CD4-positive, CD25-positive, alpha-beta regulatory T cell (primary cell): ENCODE measurements around the gene PRSS57. TPM values are rescaled to one million over a fixed set of nuclear protein-coding genes. Genes with fewer than 3 reads are reported as not detected.

Experiments
- ATAC-seq, 2 donors: fragments of 150-1000 bp; cut with Tn5 transposase; one replicate each; pipeline ENCODE4 v1.10.0; 2021; ENCODE audit warnings: low read depth in 2 of 2, moderate number of reproducible peaks in 2 of 2, moderate library complexity in 1 of 2
- DNase-seq, 3 donors: peaks; one replicate each; pipeline versions ENCODE4 v3.0.0 to v3.0.0-alpha.2; 2012 to 2022; ENCODE audit warnings: mixed read lengths in 1 of 3
- H3K27ac ChIP-seq: one replicate; pipeline ENCODE4 v1.7.0; 2013; ENCODE audit warnings: mild to moderate bottlenecking, low read length; ENCODE audit not compliant: insufficient read depth, poor library complexity, severe bottlenecking
- H3K27me3 ChIP-seq: one replicate; pipeline ENCODE4 v1.7.0; 2013; ENCODE audit warnings: low read length; ENCODE audit not compliant: control insufficient read depth, insufficient read depth
- H3K36me3 ChIP-seq: one replicate; pipeline ENCODE4 v1.7.0; 2013; ENCODE audit warnings: mild to moderate bottlenecking, low read length, moderate library complexity; ENCODE audit not compliant: control insufficient read depth, insufficient read depth
- H3K4me1 ChIP-seq: 2 replicates; pipeline ENCODE4 v1.7.0; 2013; ENCODE audit warnings: mild to moderate bottlenecking, low read length; ENCODE audit not compliant: insufficient read depth, control insufficient read depth, poor library complexity, severe bottlenecking
- H3K4me3 ChIP-seq: one replicate; pipeline ENCODE4 v1.7.0; 2013; ENCODE audit warnings: low read depth, mild to moderate bottlenecking, low read length, moderate library complexity
- H3K9me3 ChIP-seq, 2 experiments: 1 replicate in 1 of 2; 2 replicates in 1 of 2; pipeline ENCODE4 v1.7.0; 2013; ENCODE audit warnings: low read length in 2 of 2, mild to moderate bottlenecking in 1 of 2, moderate library complexity in 1 of 2; ENCODE audit not compliant: control insufficient read depth in 2 of 2
- H3K27ac Mint-ChIP-seq, 3 donors: one replicate each; pipeline ENCODE4 v1.8.0; 2020 to 2022; ENCODE audit warnings: mild to moderate bottlenecking in 3 of 3, mixed read lengths in 3 of 3, moderate library complexity in 2 of 3
- H3K27me3 Mint-ChIP-seq: one replicate; pipeline ENCODE4 v1.8.0; 2022; ENCODE audit warnings: mild to moderate bottlenecking, mixed read lengths
- H3K36me3 Mint-ChIP-seq: one replicate; pipeline ENCODE4 v1.8.0; 2020; ENCODE audit warnings: mixed read lengths
- H3K4me1 Mint-ChIP-seq, 4 donors: one replicate each; pipeline ENCODE4 v1.8.0; 2020 to 2022; ENCODE audit warnings: mixed read lengths in 4 of 4, mild to moderate bottlenecking in 1 of 4
- H3K4me3 Mint-ChIP-seq, 4 donors: one replicate each; pipeline ENCODE4 v1.8.0; 2020 to 2022; ENCODE audit warnings: mild to moderate bottlenecking in 4 of 4, mixed read lengths in 4 of 4, moderate library complexity in 3 of 4
- H3K9me3 Mint-ChIP-seq, 7 donors: one replicate each; pipeline ENCODE4 v1.8.0; 2020 to 2022; ENCODE audit warnings: mixed read lengths in 7 of 7, mild to moderate bottlenecking in 3 of 7, moderate library complexity in 2 of 7
- polyA plus RNA-seq, 4 donors: library from polyadenylated mRNA; unstranded; fragments of 300-500 nt; fragmentation: Illumina TruSeq; gene quantifications; one replicate each; pipeline ENCODE4 v1.2.3, GENCODE V29; 2021
- total RNA-seq: library from RNA; stranded (reverse); gene quantifications from one replicate; pipeline ENCODE4 v1.2.3, GENCODE V29; 2022

PRSS57 gene
- total and polyA plus RNA-seq, 5 donors from 2014 or later, result 3.3 TPM; not detected in 4

GRCh38 chr19:660793-661426 is 34.3 kb downstream of the PRSS57 start:
- H3K9me3 ChIP-seq, result no peaks in the 10 kb centered on the region
- Mint-ChIP-seq H3K4me1 (peaks cover 0 to 63% (median 17%) of the 10 kb centered on the region in 4 donors), H3K36me3 (no peaks in the 10 kb centered on the region), H3K9me3 (no peaks in the 10 kb centered on the region), H3K27ac (peak overlapping the region; percentile 95 to 98 (median 98)), H3K27me3 (peaks cover 25% of the 10 kb centered on the region), H3K4me3 (peak overlapping the region; percentile 95 to 99 (median 98))
- no peak for ATAC-seq
- H3K4me3 ChIP-seq, result peak overlapping the region; percentile 78
- H3K27me3 ChIP-seq, result no peaks in the 10 kb centered on the region
- H3K36me3 ChIP-seq, result peaks cover 4% of the 10 kb centered on the region
- H3K27ac ChIP-seq, result peak overlapping the region; percentile 92
- no peak for DNase-seq
- H3K4me1 ChIP-seq, result peaks cover 73% of the 10 kb centered on the region

GRCh38 chr19:658916-659839 is 36.1 kb downstream of the PRSS57 start:
- peaks cover 9% of the 10 kb centered on the region for H3K36me3 Mint-ChIP-seq
- peaks cover 13% of the 10 kb centered on the region for H3K36me3 ChIP-seq
- H3K27ac Mint-ChIP-seq, result peak overlapping the region; percentile 95 to 98 (median 98)
- H3K27me3 Mint-ChIP-seq, result peaks cover 17% of the 10 kb centered on the region
- H3K27ac ChIP-seq, result peak overlapping the region; percentile 92
- H3K9me3 ChIP-seq, result no peaks in the 10 kb centered on the region
- peaks cover 77% of the 10 kb centered on the region for H3K4me1 ChIP-seq
- H3K4me3 Mint-ChIP-seq, result peak overlapping the region; percentile 95 to 99 (median 98)
- DNase-seq, result peak in 1 of 3 donors; percentile 57
- H3K9me3 Mint-ChIP-seq, result no peaks in the 10 kb centered on the region
- H3K27me3 ChIP-seq, result no peaks in the 10 kb centered on the region
- peak overlapping the region; percentile 44 for H3K4me3 ChIP-seq
- H3K4me1 Mint-ChIP-seq, result peaks cover 0 to 70% (median 17%) of the 10 kb centered on the region in 4 donors
- no peak for ATAC-seq

GRCh38 chr19:658059-658839 is 37.0 kb downstream of the PRSS57 start:
- Mint-ChIP-seq H3K4me1 (peaks cover 0 to 67% (median 17%) of the 10 kb centered on the region in 4 donors), H3K4me3 (peak overlapping the region in 3 of 4 donors; percentile 21 to 57 (median 55)), H3K9me3 (no peaks in the 10 kb centered on the region), H3K36me3 (peaks cover 9% of the 10 kb centered on the region), H3K27me3 (peaks cover 13% of the 10 kb centered on the region), H3K27ac (no peak overlapping the region)
- H3K27me3 ChIP-seq, result no peaks in the 10 kb centered on the region
- no peaks in the 10 kb centered on the region for H3K9me3 ChIP-seq
- peaks cover 19% of the 10 kb centered on the region for H3K36me3 ChIP-seq
- no peak for DNase-seq
- peaks cover 69% of the 10 kb centered on the region for H3K4me1 ChIP-seq
- no peak for ATAC-seq
- H3K4me3 ChIP-seq, result no peak overlapping the region
- peak overlapping the region; percentile 92 for H3K27ac ChIP-seq

GRCh38 chr19:657611-658010 is 37.6 kb downstream of the PRSS57 start:
- DNase-seq (no peak), ATAC-seq (no peak)
- Histone ChIP-seq H3K36me3 (peaks cover 25% of the 10 kb centered on the region), H3K4me1 (peaks cover 71% of the 10 kb centered on the region), H3K27me3 (no peaks in the 10 kb centered on the region), H3K9me3 (no peaks in the 10 kb centered on the region), H3K4me3 (no peak overlapping the region), H3K27ac (no peak overlapping the region)
- peaks cover 9% of the 10 kb centered on the region for H3K36me3 Mint-ChIP-seq
- H3K4me1 Mint-ChIP-seq, result peaks cover 0 to 67% (median 17%) of the 10 kb centered on the region in 4 donors
- no peaks in the 10 kb centered on the region for H3K9me3 Mint-ChIP-seq
- peak overlapping the region in 1 of 3 donors; percentile 38 for H3K27ac Mint-ChIP-seq
- H3K27me3 Mint-ChIP-seq, result peaks cover 13% of the 10 kb centered on the region
- peak overlapping the region in 2 of 4 donors; percentile 57 to 81 for H3K4me3 Mint-ChIP-seq

DNA sequence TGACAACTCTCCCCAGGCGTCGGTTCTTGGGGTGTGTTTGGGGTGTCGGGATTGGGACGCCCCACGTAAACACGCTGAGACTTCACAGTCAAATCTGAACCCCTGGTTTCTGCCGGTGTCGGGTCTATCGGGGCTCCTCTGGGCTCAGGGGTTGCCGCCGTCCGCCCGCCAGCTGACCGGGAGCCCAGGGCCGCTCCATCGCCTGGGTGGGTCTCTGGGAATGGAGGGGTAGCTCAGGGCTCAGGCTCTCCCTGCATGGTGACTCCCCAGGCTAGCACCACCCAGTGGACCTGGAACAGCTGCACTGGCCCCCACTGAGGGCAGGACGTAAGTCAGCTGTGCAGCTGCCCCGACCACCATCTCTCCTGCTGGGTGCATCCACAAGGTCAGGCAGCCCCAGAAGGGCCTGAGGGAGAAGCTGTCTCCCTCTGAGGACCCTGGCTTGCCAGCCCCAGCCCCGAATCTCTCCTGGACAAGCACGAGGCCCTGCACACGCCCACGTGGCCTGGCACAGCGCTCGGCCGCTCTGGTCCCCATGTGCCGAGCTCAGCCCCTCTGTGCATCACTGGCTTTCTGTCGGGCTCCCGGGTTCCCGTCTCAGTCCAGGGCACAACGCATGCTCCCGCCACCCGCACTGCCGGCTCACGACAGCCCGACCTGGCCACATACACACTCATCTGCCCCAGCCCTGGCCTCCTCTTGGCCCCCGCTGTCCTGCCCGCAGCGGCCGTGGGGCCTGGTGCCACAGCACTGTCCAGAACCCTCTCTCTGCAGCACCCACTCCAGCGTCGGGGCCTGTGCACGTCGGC is 38.3 kb downstream of the PRSS57 start:
- no peaks in the 10 kb centered on the region for H3K27me3 ChIP-seq
- DNase-seq, result no peak
- H3K36me3 Mint-ChIP-seq, result peaks cover 9% of the 10 kb centered on the region
- peak overlapping the region; percentile 8 for H3K27ac ChIP-seq
- ATAC-seq, result no peak
- peaks cover 70% of the 10 kb centered on the region for H3K4me1 ChIP-seq
- peaks cover 13% of the 10 kb centered on the region for H3K27me3 Mint-ChIP-seq
- H3K9me3 Mint-ChIP-seq, result no peaks in the 10 kb centered on the region
- H3K4me3 Mint-ChIP-seq, result peak overlapping the region in 3 of 4 donors; percentile 32 to 81 (median 35)
- H3K9me3 ChIP-seq, result no peaks in the 10 kb centered on the region
- no peak overlapping the region for H3K4me3 ChIP-seq
- H3K27ac Mint-ChIP-seq, result peak overlapping the region in 1 of 3 donors; percentile 48
- H3K36me3 ChIP-seq, result peaks cover 32% of the 10 kb centered on the region
- peaks cover 0 to 67% (median 17%) of the 10 kb centered on the region in 4 donors for H3K4me1 Mint-ChIP-seq

GRCh38 chr19:655691-656090 is 39.6 kb downstream of the PRSS57 start:
- H3K4me1 Mint-ChIP-seq, result peaks cover 0 to 62% (median 15%) of the 10 kb centered on the region in 4 donors
- no peak overlapping the region for H3K4me3 ChIP-seq
- DNase-seq (no peak), ATAC-seq (no peak)
- H3K27ac Mint-ChIP-seq, result peak overlapping the region in 2 of 3 donors; percentile 58 to 78
- peaks cover 4% of the 10 kb centered on the region for H3K27me3 Mint-ChIP-seq
- no peaks in the 10 kb centered on the region for H3K27me3 ChIP-seq
- peak overlapping the region; percentile 1 for H3K27ac ChIP-seq
- peak overlapping the region; percentile 44 to 81 (median 80) for H3K4me3 Mint-ChIP-seq
- no peaks in the 10 kb centered on the region for H3K9me3 Mint-ChIP-seq
- peaks cover 58% of the 10 kb centered on the region for H3K4me1 ChIP-seq
- H3K9me3 ChIP-seq, result no peaks in the 10 kb centered on the region
- H3K36me3 Mint-ChIP-seq, result peaks cover 9% of the 10 kb centered on the region
- H3K36me3 ChIP-seq, result peaks cover 43% of the 10 kb centered on the region
